ENCODE results near the gene PCDH19.

GRCh38 chrX:100274916-100275315 lies 135.2 kb downstream of the PCDH19 start:
- no peak for TF ChIP-seq CTCF (IDR thresholded peaks at IDR 0.05)
- no peak for TF ChIP-seq POLR2A (IDR thresholded peaks at IDR 0.05)

All from breast epithelium (tissue), 3 donors.